Ishikawa (cell line): ENCODE measurements around the gene FAM120B.

Experiments
- CREB1 ChIP-seq: IDR thresholded peaks from 2 replicates; pipeline ENCODE4 v1.6.1; 2012; ENCODE audit warnings: low read depth
- EGR1 ChIP-seq: IDR thresholded peaks from 2 replicates; pipeline ENCODE4 v1.6.1; 2012
- EP300 ChIP-seq: IDR thresholded peaks from 2 replicates; pipeline ENCODE4 v1.6.1; 2012; ENCODE audit warnings: borderline replicate concordance
- FOXM1 ChIP-seq: IDR thresholded peaks from 2 replicates; pipeline ENCODE4 v1.6.1; 2012; ENCODE audit warnings: low read depth, borderline replicate concordance
- MAX ChIP-seq: IDR thresholded peaks from 2 replicates; pipeline ENCODE4 v1.6.1; 2012
- NFIC ChIP-seq: IDR thresholded peaks from 2 replicates; pipeline ENCODE4 v1.6.1; 2012
- RAD21 ChIP-seq: IDR thresholded peaks from 2 replicates; pipeline ENCODE4 v1.6.1; 2012; ENCODE audit warnings: low read depth
- TAF1 ChIP-seq: IDR thresholded peaks from 2 replicates; pipeline ENCODE4 v1.6.1; 2012; ENCODE audit warnings: low read depth, mild to moderate bottlenecking
- TCF12 ChIP-seq: IDR thresholded peaks from 2 replicates; pipeline ENCODE4 v1.6.1; 2012; ENCODE audit warnings: low read depth
- TEAD4 ChIP-seq: IDR thresholded peaks from 2 replicates; pipeline ENCODE4 v1.6.1; 2012
- YY1 ChIP-seq: IDR thresholded peaks from 2 replicates; pipeline ENCODE4 v1.6.1; 2012; ENCODE audit warnings: low read depth
- TF ChIP-seq, protein P1 (sequence below): IDR thresholded peaks from 2 replicates; pipeline ENCODE4 v1.6.1; 2012; ENCODE audit warnings: low read depth, mild to moderate bottlenecking

Gene FAM120B

DNA sequence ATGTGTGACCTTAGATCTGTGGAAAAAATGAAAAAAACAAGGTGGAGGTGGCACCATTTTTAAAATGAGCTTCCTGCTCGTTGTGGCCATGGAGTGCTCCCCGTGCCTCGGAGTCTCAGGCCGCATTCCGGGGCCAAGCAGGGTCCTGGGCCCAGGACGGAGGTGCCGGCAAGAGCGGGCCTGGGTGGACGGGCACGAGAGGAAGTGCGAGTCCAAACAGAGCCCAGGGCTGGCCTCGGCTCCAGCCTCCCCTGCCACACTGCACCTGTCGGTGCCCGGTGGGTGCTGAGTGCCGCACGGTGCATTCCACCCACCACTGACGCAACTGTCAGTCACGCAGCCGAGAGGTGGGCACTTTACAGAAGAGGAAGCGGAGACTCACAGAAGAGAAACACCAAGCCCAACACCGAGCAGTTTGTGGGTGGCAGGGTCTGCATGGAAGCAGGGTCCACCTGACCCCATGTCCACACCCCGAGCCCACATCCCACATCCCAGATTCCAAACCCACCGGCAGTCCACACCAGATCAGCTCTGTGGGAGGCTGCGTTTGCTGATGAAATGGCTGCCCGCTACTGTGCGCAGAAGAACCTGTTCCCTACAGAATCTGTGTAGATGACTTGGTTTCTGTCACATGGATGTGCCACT is 148.9 kb downstream of the FAM120B start:
- TF ChIP-seq TCF12 (no peak), RAD21 (no peak), FOXM1 (no peak)
- TF ChIP-seq, protein P1, sequence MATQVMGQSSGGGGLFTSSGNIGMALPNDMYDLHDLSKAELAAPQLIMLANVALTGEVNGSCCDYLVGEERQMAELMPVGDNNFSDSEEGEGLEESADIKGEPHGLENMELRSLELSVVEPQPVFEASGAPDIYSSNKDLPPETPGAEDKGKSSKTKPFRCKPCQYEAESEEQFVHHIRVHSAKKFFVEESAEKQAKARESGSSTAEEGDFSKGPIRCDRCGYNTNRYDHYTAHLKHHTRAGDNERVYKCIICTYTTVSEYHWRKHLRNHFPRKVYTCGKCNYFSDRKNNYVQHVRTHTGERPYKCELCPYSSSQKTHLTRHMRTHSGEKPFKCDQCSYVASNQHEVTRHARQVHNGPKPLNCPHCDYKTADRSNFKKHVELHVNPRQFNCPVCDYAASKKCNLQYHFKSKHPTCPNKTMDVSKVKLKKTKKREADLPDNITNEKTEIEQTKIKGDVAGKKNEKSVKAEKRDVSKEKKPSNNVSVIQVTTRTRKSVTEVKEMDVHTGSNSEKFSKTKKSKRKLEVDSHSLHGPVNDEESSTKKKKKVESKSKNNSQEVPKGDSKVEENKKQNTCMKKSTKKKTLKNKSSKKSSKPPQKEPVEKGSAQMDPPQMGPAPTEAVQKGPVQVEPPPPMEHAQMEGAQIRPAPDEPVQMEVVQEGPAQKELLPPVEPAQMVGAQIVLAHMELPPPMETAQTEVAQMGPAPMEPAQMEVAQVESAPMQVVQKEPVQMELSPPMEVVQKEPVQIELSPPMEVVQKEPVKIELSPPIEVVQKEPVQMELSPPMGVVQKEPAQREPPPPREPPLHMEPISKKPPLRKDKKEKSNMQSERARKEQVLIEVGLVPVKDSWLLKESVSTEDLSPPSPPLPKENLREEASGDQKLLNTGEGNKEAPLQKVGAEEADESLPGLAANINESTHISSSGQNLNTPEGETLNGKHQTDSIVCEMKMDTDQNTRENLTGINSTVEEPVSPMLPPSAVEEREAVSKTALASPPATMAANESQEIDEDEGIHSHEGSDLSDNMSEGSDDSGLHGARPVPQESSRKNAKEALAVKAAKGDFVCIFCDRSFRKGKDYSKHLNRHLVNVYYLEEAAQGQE = no peak

DNA sequence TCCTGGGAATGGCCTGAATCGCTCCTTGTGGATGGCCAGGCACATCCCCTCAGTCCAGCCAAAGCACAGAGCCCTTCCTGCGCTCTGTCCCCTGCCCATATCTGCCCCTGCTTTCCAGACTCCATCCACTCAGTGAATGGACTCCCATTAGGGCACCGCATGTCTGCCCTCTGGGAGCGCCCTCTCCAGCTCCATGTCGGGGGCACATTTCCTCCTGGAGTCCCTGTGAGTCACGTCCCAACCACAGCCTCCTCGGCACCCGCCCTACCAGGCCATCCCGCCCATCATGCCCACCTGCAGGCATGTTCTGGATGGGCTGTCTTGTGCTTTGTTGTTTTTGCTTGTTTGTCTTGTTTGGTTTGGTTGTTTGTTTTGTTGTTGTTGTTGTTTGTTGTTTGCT is 149.8 kb downstream of the FAM120B start:
- TF ChIP-seq MAX (no peak), YY1 (no peak), RAD21 (no peak), TAF1 (no peak), FOXM1 (no peak), NFIC (no peak), TEAD4 (no peak), CREB1 (no peak), EGR1 (no peak), EP300 (no peak)
- TF ChIP-seq, protein P1 = no peak
